T-helper 2 cell (primary cell): ENCODE data around the gene EFNA3.
"Not testable (repeated sequence)": the region's sequence is repeated elsewhere in the genome, so short reads cannot be mapped to it uniquely, and the experiment has no call there.

Source experiments
- DNase-seq, 5 experiments: peaks; one replicate each; pipeline versions ENCODE4 v3.0.0 to v3.0.0-alpha.2; 2012 to 2022

The EFNA3 gene

DNA sequence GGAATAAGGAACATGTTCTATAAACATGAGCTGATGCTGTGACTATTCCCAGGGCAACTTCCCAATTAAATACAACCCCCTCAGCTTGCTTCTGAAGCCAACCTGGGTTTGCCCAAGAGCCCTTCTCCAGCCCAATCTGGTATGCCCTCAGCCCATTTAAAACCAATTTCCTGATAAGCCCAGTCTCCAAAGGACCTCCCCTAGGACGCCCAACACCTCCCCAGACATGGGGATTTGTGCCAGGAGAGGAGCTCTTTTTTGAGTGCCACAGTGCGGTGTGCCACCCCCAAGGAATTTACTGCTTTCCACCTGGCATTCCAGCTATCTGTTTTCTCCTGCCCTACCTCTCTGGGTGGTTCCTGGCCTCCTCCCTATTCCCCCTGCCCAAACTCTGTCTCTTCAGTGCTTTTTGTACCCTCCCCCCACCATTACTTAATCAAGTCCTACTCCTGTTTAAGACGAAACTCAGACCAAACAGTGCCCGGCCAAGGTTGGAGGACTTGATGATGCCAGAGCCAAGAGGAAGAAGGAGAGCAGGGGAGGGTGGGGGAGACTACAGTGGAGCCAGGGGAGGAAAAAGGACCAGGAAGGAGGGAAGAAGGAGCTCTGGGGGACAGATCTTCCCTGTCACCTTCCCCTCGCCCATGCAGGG is 37.6 kb downstream of the EFNA3 start:
- no peak for DNase-seq

DNA sequence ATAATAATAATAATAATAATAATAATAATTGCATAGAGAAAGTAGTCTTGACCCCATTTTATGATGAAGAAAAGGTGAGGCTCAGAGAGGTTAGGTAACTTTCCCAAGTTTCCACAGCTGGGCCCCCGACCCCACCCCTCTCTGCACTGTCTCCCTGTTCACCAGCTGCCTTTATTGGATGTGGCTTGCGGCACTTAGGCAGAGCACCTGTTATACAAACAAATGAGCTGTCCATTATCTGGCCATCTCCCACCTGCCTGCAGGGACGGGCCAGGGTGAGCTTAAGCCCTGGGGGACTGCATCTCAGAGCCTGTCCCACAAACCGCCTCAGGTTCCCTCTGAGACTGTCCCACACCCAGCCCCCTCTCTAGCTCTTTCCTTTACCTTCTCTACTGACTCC is 39.0 kb downstream of the EFNA3 start:
- DNase-seq, result no peak

DNA sequence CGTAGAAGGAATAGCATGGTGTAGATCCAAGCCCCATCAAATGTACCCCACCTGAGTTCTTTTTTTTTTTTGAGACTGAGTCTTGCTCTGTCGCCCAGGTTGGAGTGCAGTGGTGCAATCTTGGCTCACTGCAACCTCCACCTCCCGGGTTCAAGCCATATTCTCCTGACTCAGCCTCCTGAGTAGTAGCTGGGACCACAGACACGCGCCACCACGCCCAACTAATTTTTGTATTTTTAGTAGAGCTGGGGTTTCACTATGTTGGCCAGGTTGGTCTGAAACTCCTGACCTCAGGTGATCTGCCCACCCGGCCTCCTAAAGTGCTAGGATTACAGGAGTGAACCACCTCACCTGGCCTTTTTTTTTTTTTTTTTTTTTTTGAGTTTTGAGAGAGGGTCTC is 39.5 kb downstream of the EFNA3 start:
- not testable (repeated sequence) for DNase-seq

DNA sequence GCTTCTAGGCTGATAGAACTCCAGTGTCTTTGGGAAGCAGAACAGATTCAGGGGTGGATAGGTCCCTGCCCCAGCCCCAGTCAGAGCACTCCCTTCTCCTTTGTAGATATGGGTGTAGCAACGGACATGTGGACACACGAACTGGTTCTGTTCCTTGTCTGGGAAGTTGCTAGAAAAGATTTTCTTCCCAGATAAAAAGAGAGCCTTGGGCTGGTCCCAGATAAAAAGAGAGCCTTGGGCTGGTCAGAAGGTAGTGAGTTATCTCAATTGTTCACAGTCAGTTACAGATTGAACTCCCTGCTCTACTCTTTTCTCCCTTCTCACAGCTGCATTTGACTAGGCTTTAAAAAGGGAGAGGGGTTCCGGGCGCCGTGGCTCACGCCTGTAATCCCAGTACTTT is 41.6 kb downstream of the EFNA3 start:
- DNase-seq, result no peak

DNA sequence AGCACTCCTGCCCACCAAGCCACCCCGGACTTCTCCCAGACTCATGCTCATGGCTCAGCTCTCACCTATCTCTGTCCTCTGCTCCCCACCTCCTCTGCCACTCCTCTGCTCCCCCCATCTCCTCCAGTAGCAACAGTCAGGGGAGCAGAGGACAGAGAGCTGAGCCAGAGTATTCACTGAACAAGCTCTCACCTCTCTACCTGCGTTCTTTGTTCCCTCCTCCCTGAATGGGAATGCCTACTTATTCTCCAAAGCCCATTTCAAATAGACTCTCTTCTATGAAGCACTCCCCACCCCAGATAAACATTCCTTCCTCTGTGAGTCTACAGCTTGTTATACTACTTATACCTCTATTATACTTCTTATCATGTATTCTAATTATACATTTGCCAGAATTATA is 42.6 kb downstream of the EFNA3 start:
- DNase-seq, result no peak

DNA sequence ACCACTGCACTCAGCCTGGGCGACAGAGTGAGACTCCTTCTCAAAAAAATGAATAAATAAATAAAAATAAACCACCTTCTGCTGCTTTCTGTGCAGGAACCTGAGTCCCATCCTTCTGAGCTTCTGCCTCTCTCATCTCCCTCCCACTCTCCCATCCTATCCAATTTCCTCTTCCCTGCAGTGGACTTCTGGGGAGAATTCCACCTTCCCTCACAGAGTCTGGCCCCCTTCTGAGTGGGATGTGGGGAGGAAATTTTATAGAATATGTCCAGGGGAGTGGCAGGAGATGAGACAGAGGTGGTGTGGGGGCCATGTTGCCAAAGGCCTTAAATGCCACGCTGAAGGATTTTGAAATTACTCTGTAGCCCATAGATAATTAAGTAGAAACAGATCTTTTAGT is 43.7 kb downstream of the EFNA3 start:
- DNase-seq, result no peak

DNA sequence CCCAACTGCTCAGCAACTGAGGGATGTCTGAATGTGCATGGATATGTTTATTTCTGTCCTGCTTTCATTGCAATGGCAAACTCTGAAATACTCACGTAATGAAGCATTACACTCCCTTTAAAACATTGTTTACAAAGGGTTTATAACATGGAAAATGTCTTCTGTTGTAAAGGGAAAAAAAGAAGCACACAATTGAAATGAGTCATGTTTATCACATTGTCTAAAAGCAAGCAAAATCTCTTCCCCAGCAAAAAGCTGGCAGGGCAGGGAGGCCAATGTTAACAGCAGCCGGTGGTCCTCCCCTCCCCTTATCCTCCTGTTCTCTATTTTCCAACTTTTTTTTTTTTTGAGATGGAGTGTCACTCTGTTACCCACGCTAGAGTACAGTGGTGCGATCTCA is 45.2 kb downstream of the EFNA3 start:
- DNase-seq, result no peak

DNA sequence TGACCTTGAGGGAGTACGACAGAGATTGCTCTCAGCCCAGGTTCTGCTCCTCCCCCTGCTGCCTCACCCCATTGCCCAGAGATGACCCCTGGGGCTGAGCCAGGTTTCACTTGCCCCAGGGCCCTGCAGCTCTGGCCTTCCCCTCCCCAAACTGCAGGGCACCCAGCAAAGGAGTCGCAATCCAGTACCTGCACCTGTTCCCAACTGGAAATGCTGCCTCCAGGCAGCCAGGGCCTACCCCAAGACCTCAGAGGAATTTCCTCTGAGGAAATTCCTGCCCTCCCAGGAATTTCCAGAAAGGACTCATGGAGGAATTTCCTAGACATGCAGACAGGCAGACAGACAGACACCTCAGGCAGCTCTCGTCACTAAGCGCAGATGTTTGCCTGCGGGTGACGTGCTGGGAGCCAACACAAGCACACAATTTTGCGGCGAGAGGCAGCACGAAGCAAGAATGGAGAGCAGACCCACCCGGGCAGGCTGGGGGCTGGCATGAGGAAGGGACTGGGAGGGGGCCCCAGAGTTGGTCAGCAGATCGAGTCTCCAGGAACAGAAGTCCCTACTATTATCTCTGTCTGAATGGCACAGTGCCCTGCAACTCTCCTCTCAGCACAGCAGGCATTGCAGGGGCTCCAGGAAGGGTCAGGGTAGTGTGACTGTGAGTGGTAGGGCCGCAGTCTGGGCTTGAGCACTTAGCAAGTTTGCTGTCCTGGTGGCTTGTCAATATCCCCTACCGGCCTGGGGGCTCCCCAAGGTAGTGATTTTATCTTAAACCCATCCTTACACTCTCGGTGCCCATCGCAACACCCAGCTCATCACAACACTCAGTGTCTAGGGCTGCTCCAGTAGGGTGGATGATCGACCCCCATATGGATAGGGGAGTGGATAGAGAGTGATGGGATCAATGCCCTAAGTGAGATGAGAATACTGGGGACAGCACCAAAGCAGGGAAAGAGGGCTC is 46.1 kb downstream of the EFNA3 start:
- DNase-seq, result no peak

DNA sequence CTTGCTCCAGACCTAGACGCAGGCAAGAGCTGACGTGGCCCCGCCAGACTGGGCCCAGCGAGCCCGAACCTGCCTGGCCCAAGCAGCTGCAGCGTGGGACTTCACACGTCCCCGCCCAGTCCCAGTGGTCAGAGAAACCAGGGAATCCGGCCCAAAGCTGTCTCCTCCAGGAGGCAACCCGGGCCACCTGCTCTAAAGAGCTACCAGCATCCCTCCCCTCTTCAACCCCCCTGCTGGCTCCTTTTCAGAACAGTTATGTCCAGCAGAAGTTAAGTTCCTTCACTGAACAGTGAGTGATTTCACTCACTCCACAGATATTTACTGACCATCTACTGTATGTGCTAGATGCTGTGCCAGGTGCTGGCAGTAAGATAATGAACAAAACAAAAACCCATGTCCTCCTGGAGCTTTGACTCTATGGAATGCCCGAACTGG is 46.9 kb downstream of the EFNA3 start:
- DNase-seq, result no peak

DNA sequence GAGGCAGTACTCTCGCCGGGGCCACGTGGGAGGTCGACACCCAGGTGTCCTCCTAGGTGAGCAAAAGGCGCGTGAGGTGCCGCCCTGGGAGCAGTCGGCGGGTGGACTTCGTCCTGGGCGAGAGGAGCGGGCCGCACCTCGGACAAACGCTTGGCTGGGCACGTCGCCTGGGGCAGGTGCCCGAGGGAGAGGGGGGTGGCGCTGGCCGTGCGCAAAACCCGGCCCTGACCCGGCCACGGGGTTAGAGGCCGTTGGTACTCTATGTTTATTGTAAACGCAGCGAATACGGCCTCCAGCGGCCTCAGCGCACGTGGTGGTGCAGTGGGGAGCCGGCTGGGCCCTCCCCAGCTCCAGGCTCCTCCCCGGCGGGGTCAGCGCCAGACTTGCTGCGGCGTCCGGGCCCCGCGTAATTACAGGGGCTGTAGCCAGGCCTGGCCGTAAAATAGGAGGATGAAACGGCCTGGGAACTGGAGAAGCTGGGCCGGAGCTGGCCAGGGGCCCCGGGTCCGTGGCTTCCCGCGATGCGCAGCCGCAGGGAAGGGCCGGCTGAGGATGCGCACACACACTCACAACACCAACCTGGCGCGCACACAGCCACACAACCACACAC is 47.4 kb downstream of the EFNA3 start:
- DNase-seq, result no peak

DNA sequence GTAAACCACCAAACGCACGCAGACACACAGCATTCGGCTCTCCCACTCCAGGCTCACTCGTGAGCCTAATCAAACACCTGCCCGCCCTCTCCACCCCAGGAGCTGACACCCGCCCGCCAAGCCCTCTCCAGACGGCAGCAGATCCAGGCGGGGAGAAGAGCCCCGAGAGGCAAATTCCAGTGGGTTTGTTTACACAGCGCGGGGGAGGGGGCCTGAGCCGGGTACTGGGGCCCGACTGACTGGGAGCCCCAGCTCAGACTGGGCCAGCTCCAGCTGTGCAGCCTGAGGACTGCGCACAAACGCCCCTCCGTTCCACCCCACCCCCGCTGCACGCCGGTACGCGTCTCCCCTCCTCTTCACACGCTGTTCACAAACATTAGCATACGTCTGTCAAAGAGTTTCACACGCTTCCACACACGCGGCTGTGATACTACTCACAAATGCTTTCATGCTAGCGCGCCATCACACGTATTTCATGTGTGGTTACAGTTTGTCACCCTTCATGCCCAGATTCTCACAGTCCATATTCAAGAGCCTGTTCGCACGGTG is 48.0 kb downstream of the EFNA3 start:
- DNase-seq, result peak in 2 of 5 experiments; percentile 17 to 77

DNA sequence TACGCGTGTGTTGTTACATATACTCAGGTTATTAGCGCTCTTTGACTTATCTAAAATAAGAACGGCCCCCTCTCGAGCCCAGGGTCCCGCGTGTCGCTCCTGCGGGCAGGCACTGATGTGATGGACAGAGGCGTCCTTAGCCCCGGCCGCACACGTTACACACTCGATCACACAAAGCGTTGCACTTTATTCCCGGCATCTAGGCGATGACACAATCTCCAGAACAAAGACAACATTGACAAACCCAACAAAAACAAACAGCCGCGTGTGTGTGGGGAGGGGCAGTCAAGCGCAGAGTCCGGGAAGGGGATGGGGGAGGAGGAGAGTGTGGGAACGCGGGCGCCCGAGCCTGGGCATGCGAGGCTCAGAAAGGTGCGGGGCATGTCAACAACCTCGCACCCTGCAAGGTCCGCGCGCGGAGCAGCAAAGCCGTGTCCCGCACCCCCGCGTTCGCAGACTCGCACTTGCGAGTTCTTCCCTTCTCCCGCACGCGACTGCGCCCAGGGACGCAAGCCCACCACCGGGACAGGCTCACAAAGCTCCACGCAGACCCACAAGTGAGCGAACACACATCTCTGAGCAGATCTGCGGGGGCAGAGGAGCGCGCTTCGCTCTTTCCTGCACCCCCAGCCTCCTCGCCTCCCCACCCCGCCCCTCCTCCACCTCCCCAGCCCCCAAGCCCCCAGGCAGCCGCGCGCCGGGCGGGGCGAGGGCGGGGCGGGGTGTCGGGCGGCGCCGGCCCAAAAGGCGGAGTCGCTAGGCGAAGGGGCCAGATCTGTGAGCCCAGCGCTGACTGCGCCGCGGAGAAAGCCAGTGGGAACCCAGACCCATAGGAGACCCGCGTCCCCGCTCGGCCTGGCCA is 48.7 kb downstream of the EFNA3 start, which contains the start of gene EFNA1:
TSS of gene EFNA1 (plus strand) at position 772 of the 862 bp plus-strand sequence. CDS start 102 bp downstream, outside the sequence.
- peak in 4 of 5 experiments; percentile 9 to 31 (median 28) for DNase-seq

DNA sequence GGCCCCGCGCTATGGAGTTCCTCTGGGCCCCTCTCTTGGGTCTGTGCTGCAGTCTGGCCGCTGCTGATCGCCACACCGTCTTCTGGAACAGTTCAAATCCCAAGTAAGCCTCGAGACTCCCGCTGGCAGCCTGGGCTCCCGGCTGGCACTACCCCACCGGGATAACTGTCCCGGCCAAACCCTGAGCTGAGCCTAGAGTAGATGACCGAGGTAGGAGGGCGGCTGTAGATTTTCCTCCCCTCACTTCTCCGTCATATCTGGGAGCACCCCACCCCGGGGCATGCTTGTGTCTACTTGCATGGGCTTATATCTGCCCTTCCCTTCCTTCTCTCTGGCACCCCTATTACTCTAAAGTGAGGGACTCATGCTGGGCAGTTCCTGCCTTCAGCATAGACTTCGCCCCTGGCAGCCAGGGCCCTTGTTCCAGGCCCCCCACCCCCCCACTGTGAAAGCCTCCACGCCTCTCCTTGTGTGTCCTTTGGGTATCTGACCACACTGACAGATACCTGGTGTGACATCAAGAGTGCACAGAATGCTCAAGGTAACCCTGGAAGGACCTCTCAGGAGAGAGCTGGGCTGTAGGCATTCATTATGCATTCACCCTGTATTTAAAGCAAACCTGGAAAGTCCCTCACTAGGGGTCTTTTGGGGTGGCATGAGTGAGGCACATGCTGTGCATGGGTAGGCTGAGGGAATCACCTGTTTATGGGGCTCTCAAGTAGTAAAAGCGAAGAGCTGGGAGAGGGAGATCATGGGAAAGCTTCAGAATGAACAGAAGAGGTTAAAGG is 49.5 kb downstream of the EFNA3 start:
- no peak for DNase-seq

DNA sequence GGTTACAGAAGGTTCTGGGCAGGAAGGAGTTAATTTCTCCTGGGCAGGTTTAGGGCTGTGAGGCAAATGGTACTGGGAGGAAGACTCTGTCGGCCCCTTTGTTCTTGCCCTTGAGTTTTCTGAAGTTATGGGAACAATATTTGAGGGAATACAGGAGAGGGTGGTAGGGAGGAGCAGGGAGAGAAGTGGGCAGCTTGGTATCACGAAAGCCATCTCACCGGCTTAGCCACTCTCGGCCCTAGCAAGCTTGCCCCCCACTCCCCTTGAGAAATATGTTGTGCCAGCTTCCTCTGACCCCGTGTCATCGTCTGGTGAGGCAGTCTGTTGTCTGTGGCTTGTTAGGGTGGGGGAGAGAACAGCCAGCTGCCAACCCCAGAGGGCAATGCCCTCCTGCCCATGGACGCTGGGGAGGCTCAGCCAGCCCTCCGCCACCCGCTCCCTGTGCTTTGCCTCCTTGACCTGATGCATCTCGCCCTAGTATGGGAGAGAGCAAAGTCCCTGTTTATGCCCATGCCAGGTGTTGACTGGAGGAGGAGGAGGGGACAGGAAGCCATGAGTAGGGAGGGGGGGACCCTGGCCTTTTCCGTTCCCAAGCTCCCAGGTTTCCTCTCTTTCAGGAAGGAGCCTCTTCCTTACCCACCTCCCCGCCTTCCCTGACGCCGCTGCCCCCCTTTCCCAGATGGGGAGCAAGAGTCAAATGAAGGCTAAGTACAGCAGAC is 50.3 kb downstream of the EFNA3 start:
- no peak for DNase-seq

DNA sequence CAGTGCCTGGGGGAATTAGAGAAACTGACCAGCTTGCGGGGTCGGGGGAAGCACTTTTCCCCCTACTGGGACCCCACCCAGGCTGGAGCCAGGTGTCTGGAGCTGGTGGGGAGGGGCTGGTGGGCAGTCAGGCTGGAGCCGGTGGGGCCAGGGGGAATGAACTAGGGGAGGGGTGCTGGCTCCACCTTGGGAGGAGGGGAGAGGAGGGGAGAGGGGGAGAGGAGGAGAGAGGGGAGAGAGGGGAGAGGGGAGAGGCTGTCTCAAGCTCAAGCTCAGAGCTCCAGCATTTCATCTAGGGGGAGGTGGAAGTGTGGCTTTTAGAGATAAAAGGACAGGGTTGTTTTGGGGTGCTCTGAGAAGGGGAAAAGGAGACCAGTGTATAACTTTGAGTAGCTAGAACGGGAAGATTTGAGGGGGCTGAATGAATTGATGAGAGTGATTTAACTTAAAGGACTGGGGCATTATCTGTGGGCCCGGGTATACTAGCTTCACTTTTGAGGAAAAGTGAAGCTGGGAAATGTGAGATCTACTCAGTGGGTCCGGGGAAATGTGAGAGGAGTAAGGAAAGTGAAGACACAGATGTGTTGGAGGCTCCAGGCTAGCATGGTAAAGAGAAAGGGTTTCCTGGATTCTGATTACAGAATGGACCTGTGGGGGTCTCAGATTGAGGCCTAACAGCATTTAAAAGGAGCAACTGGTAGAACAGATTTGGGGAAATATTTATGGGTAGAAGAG is 51.8 kb downstream of the EFNA3 start:
- no peak for DNase-seq

DNA sequence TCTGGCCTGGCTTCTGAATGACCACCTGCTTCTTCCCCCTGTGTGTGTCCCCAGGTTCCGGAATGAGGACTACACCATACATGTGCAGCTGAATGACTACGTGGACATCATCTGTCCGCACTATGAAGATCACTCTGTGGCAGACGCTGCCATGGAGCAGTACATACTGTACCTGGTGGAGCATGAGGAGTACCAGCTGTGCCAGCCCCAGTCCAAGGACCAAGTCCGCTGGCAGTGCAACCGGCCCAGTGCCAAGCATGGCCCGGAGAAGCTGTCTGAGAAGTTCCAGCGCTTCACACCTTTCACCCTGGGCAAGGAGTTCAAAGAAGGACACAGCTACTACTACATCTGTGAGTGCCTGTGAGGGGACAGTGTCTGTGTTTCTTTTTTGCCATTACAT is 52.6 kb downstream of the EFNA3 start:
- DNase-seq, result no peak

DNA sequence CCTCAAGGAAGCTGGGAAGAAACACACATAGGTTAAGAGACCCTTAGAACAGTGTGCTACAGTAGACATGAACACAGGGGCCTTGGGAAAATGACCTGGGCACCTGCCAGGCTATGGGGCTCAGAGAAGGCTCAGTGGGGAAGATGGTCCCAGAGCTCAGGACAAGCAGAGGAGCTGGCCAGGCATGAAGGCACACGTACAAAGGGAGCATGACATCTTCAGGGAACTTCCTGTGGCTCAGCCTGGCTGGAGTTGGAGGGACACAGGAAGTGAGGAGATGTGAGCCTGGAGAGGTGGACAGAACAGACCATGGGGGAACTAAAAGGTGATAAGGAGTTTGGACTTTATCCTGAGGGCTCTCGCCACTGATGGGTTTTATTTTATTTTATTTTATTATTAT is 53.2 kb downstream of the EFNA3 start:
- DNase-seq, result no peak

DNA sequence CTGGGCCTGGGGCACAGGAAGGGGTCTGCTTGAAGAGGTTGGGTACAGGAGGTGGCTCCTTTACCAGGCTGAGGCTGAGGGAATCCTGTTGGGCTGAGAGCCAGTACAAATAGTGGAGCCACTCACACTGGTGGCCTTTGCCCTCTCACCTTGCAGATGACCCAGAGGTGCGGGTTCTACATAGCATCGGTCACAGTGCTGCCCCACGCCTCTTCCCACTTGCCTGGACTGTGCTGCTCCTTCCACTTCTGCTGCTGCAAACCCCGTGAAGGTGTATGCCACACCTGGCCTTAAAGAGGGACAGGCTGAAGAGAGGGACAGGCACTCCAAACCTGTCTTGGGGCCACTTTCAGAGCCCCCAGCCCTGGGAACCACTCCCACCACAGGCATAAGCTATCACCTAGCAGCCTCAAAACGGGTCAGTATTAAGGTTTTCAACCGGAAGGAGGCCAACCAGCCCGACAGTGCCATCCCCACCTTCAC is 55.2 kb downstream of the EFNA3 start:
- no peak for DNase-seq

DNA sequence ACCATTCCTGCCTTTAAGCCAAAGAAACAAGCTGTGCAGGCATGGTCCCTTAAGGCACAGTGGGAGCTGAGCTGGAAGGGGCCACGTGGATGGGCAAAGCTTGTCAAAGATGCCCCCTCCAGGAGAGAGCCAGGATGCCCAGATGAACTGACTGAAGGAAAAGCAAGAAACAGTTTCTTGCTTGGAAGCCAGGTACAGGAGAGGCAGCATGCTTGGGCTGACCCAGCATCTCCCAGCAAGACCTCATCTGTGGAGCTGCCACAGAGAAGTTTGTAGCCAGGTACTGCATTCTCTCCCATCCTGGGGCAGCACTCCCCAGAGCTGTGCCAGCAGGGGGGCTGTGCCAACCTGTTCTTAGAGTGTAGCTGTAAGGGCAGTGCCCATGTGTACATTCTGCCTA is 55.7 kb downstream of the EFNA3 start:
- DNase-seq, result no peak
